ENCODE results near the gene NAA60.

- TF ChIP-seq POLR2AphosphoS5 (IDR thresholded peaks at IDR 0.05; ENCODE audit: low read depth, low read length) (no peak), SIN3A (IDR thresholded peaks at IDR 0.05; ENCODE audit: borderline replicate concordance, insufficient read depth, low read length) (no peak)
Measured at GRCh38 chr16:3476409-3476808, 32.9 kb downstream of the NAA60 start.

Data from PFSK-1 (cell line).